Ovary (tissue), 3 donors: Measurements from ENCODE around the gene NDN.

ENCODE experiments used
- EP300 ChIP-seq: sonication (generic); formaldehyde crosslinking; IDR thresholded peaks from one replicate; pipeline ENCODE4 v1.6.1; 2017; ENCODE audit warnings: antibody characterized with exemption
- POLR2A ChIP-seq: fragments of 450-650 bp; IDR thresholded peaks from one replicate; pipeline ENCODE4 v1.6.1; 2017; ENCODE audit warnings: antibody characterized with exemption, mild to moderate bottlenecking, moderate library complexity
- TF ChIP-seq, protein P1 (sequence below), 3 donors: fragments of 450-650 bp in 2 of 3; fragments of 200-600 bp in 1 of 3; IDR thresholded peaks; one replicate each; pipeline versions ENCODE4 v1.5.1 to v1.8.0; 2016 to 2022; ENCODE audit warnings: antibody characterized with exemption in 3 of 3, mild to moderate bottlenecking in 1 of 3
- donor health status: DM: no; HTN: no; CAD: no.

DNA sequence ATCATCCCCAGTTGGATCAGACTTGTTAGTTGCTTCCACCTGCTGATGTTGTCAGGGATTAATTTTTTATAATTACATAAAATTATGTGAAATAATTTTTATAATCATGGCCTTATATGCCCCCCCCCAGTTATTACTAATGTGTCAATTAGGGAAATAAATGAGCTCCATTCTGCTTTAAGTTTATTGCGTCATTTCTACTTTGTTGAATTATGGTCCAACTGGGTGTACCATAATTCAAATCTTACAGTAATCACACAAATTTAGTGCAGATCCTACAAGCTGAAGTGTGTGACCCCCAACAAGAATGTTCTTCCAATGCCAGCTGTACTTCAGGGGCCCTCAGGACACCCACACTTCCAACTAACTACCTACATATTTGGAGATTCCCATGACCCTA lies 7.5 kb upstream of the NDN start:
- TF ChIP-seq POLR2A = no peak
- TF ChIP-seq, protein P1, sequence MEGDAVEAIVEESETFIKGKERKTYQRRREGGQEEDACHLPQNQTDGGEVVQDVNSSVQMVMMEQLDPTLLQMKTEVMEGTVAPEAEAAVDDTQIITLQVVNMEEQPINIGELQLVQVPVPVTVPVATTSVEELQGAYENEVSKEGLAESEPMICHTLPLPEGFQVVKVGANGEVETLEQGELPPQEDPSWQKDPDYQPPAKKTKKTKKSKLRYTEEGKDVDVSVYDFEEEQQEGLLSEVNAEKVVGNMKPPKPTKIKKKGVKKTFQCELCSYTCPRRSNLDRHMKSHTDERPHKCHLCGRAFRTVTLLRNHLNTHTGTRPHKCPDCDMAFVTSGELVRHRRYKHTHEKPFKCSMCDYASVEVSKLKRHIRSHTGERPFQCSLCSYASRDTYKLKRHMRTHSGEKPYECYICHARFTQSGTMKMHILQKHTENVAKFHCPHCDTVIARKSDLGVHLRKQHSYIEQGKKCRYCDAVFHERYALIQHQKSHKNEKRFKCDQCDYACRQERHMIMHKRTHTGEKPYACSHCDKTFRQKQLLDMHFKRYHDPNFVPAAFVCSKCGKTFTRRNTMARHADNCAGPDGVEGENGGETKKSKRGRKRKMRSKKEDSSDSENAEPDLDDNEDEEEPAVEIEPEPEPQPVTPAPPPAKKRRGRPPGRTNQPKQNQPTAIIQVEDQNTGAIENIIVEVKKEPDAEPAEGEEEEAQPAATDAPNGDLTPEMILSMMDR (IDR thresholded peaks at IDR 0.05) = no peak
- no peak for TF ChIP-seq EP300
